ENCODE measurements around the gene SRC.
A peak's percentile ranks its signal among the peaks of the same experiment; 100 is the strongest.

Gene SRC

GRCh38 chr20:37407573-37408002 lies 61.6 kb downstream of the SRC start:
- peaks cover 18% of the 10 kb centered on the region for H3K4me1 ChIP-seq (ENCODE audit: control insufficient read depth, insufficient read depth, low read length)
- H3K27me3 ChIP-seq (ENCODE audit: control insufficient read depth, insufficient read depth, low read length), result peaks cover 34% of the 10 kb centered on the region
- H3K9me3 ChIP-seq (replicated peaks; ENCODE audit: low read length), result no peaks in the 10 kb centered on the region
- no peak overlapping the region for H3K4me2 ChIP-seq (ENCODE audit: low read length)
- no peak overlapping the region for H3K9ac ChIP-seq (ENCODE audit: low read depth, low read length)
- peaks cover 3% of the 10 kb centered on the region for H3K36me3 ChIP-seq (ENCODE audit: insufficient read depth, low read length)
- H3K4me3 ChIP-seq (ENCODE audit: low read length), result no peak overlapping the region

- Histone ChIP-seq H3K36me3 (ENCODE audit: insufficient read depth, low read length) (no peaks in the 10 kb centered on the region), H3K27me3 (ENCODE audit: control insufficient read depth, insufficient read depth, low read length) (peaks cover 43% of the 10 kb centered on the region), H3K4me3 (ENCODE audit: low read length) (no peak overlapping the region), H3K9me3 (replicated peaks; ENCODE audit: low read length) (no peaks in the 10 kb centered on the region), H3K4me2 (ENCODE audit: low read length) (no peak overlapping the region), H3K9ac (ENCODE audit: low read depth, low read length) (no peak overlapping the region), H3K4me1 (ENCODE audit: control insufficient read depth, insufficient read depth, low read length) (peaks cover 18% of the 10 kb centered on the region)
Measured at GRCh38 chr20:37408302-37409193, 62.6 kb downstream of the SRC start.

GRCh38 chr20:37411408-37412219 lies 65.7 kb downstream of the SRC start:
- Histone ChIP-seq H3K4me3 (ENCODE audit: low read length) (peak overlapping the region; percentile 64), H3K36me3 (ENCODE audit: insufficient read depth, low read length) (no peaks in the 10 kb centered on the region), H3K9me3 (replicated peaks; ENCODE audit: low read length) (no peaks in the 10 kb centered on the region), H3K4me2 (ENCODE audit: low read length) (peak overlapping the region; percentile 78), H3K4me1 (ENCODE audit: control insufficient read depth, insufficient read depth, low read length) (peaks cover 11% of the 10 kb centered on the region), H3K9ac (ENCODE audit: low read depth, low read length) (no peak overlapping the region), H3K27me3 (ENCODE audit: control insufficient read depth, insufficient read depth, low read length) (peaks cover 71% of the 10 kb centered on the region)

GRCh38 chr20:37413023-37413334 lies 67.0 kb downstream of the SRC start:
- Histone ChIP-seq H3K4me2 (ENCODE audit: low read length) (peak overlapping the region; percentile 78), H3K27me3 (ENCODE audit: control insufficient read depth, insufficient read depth, low read length) (peaks cover 78% of the 10 kb centered on the region), H3K9me3 (replicated peaks; ENCODE audit: low read length) (no peaks in the 10 kb centered on the region), H3K4me3 (ENCODE audit: low read length) (no peak overlapping the region), H3K4me1 (ENCODE audit: control insufficient read depth, insufficient read depth, low read length) (peaks cover 9% of the 10 kb centered on the region), H3K36me3 (ENCODE audit: insufficient read depth, low read length) (no peaks in the 10 kb centered on the region), H3K9ac (ENCODE audit: low read depth, low read length) (no peak overlapping the region)

- Histone ChIP-seq H3K36me3 (ENCODE audit: insufficient read depth, low read length) (no peaks in the 10 kb centered on the region), H3K4me2 (ENCODE audit: low read length) (no peak overlapping the region), H3K4me3 (ENCODE audit: low read length) (no peak overlapping the region), H3K27me3 (ENCODE audit: control insufficient read depth, insufficient read depth, low read length) (peaks cover 78% of the 10 kb centered on the region), H3K9me3 (replicated peaks; ENCODE audit: low read length) (no peaks in the 10 kb centered on the region), H3K9ac (ENCODE audit: low read depth, low read length) (no peak overlapping the region), H3K4me1 (ENCODE audit: control insufficient read depth, insufficient read depth, low read length) (peaks cover 9% of the 10 kb centered on the region)
Measured at GRCh38 chr20:37413379-37413778, 67.4 kb downstream of the SRC start.

- no peak overlapping the region for H3K4me3 ChIP-seq (ENCODE audit: low read length)
- peaks cover 78% of the 10 kb centered on the region for H3K27me3 ChIP-seq (ENCODE audit: control insufficient read depth, insufficient read depth, low read length)
- H3K36me3 ChIP-seq (ENCODE audit: insufficient read depth, low read length), result no peaks in the 10 kb centered on the region
- H3K4me2 ChIP-seq (ENCODE audit: low read length), result no peak overlapping the region
- no peaks in the 10 kb centered on the region for H3K9me3 ChIP-seq (replicated peaks; ENCODE audit: low read length)
- peaks cover 9% of the 10 kb centered on the region for H3K4me1 ChIP-seq (ENCODE audit: control insufficient read depth, insufficient read depth, low read length)
- H3K9ac ChIP-seq (ENCODE audit: low read depth, low read length), result no peak overlapping the region
Measured at GRCh38 chr20:37414224-37415035, 68.5 kb downstream of the SRC start.

GRCh38 chr20:37415118-37416085 lies 69.5 kb downstream of the SRC start:
- Histone ChIP-seq H3K27me3 (ENCODE audit: control insufficient read depth, insufficient read depth, low read length) (peaks cover 72% of the 10 kb centered on the region), H3K4me1 (ENCODE audit: control insufficient read depth, insufficient read depth, low read length) (peaks cover 9% of the 10 kb centered on the region), H3K36me3 (ENCODE audit: insufficient read depth, low read length) (no peaks in the 10 kb centered on the region), H3K9me3 (replicated peaks; ENCODE audit: low read length) (no peaks in the 10 kb centered on the region), H3K4me3 (ENCODE audit: low read length) (no peak overlapping the region), H3K9ac (ENCODE audit: low read depth, low read length) (no peak overlapping the region), H3K4me2 (ENCODE audit: low read length) (no peak overlapping the region)

GRCh38 chr20:37416100-37416847 lies 70.3 kb downstream of the SRC start:
- H3K36me3 ChIP-seq (ENCODE audit: insufficient read depth, low read length), result no peaks in the 10 kb centered on the region
- H3K4me1 ChIP-seq (ENCODE audit: control insufficient read depth, insufficient read depth, low read length), result peaks cover 7% of the 10 kb centered on the region
- H3K4me3 ChIP-seq (ENCODE audit: low read length), result no peak overlapping the region
- peaks cover 74% of the 10 kb centered on the region for H3K27me3 ChIP-seq (ENCODE audit: control insufficient read depth, insufficient read depth, low read length)
- H3K4me2 ChIP-seq (ENCODE audit: low read length), result no peak overlapping the region
- H3K9ac ChIP-seq (ENCODE audit: low read depth, low read length), result no peak overlapping the region
- H3K9me3 ChIP-seq (replicated peaks; ENCODE audit: low read length), result no peaks in the 10 kb centered on the region

GRCh38 chr20:37416848-37417616 lies 71.1 kb downstream of the SRC start:
- peaks cover 79% of the 10 kb centered on the region for H3K27me3 ChIP-seq (ENCODE audit: control insufficient read depth, insufficient read depth, low read length)
- H3K36me3 ChIP-seq (ENCODE audit: insufficient read depth, low read length), result no peaks in the 10 kb centered on the region
- no peak overlapping the region for H3K9ac ChIP-seq (ENCODE audit: low read depth, low read length)
- H3K4me2 ChIP-seq (ENCODE audit: low read length), result no peak overlapping the region
- H3K9me3 ChIP-seq (replicated peaks; ENCODE audit: low read length), result no peaks in the 10 kb centered on the region
- H3K4me1 ChIP-seq (ENCODE audit: control insufficient read depth, insufficient read depth, low read length), result peaks cover 3% of the 10 kb centered on the region
- H3K4me3 ChIP-seq (ENCODE audit: low read length), result no peak overlapping the region

Data from skeletal muscle satellite cell (primary cell).